HL-60/S4 (cell line): ENCODE data around the gene GABBR1.

Experiments
- in situ Hi-C: fragments of 300-500 bp; cut with MboI; formaldehyde crosslinking; loops from 2 replicates; pipeline ENCODE4 v1.14.3; 2022; ENCODE audit warnings: low sequenced_read_pairs

GABBR1 gene

GRCh38 chr6:29653452-29654038 lies 20.6 kb upstream of the GABBR1 start:
- in situ Hi-C loops: no loop called here

DNA sequence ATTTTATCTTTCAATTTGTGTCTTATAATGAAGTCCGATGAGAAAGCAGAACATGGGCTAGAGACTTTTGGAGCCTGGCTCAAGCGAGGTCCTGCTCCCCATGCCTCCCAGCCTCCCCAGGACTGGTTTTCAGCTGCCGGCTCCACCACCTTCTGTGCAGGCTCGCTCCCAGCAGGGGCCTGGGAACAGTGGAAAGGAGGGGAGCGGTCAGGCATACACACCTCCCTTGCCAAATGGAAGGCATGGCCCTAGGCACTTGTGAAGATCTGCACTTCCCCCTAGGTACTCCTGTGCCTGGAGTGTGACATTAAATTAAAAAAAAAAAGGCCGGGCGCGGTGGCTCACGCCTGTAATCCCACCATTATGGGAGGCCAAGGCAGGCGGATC lies 19.2 kb upstream of the GABBR1 start:
- in situ Hi-C loops: no loop called here

DNA sequence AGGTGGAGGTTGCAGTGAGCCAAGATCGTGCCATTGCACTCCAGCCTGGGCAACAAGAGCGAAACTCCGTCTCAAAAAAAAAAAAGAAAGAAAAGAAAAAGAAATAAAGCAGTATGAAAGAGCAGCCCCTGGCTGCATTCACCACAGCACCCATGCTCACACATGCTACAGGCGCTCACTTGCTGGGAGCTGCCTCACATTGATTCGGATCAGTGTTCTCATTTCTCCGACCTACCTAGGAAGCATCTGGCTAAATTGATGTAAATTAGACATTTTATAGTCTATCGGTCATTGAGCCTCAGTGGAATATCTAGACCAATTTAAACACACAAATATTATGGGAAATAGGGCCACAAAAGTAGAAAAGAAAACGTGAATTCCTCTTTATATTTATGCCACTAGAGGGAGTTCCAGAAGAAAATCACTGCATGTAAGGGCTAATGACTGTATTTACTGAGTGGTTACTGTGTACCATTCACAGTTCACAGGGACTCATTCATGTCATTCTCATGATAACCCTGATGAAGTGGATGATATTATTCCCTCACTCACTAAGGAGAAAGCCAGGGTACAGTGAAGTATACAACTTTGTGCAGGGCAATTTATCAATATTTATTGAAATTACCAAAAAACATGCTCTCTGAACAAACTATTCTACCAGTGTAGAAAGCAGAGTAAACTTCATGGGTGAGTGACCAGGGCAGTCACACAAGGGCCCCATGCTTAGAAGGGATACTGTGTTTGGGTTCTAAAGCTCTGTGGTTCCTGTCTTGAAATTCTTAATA lies 18.6 kb upstream of the GABBR1 start:
- in situ Hi-C loops: no loop called here

GRCh38 chr6:29649701-29650673 lies 17.0 kb upstream of the GABBR1 start:
- in situ Hi-C loops: no loop called here

GRCh38 chr6:29647927-29648642 lies 15.1 kb upstream of the GABBR1 start:
- in situ Hi-C loops: no loop called here

DNA sequence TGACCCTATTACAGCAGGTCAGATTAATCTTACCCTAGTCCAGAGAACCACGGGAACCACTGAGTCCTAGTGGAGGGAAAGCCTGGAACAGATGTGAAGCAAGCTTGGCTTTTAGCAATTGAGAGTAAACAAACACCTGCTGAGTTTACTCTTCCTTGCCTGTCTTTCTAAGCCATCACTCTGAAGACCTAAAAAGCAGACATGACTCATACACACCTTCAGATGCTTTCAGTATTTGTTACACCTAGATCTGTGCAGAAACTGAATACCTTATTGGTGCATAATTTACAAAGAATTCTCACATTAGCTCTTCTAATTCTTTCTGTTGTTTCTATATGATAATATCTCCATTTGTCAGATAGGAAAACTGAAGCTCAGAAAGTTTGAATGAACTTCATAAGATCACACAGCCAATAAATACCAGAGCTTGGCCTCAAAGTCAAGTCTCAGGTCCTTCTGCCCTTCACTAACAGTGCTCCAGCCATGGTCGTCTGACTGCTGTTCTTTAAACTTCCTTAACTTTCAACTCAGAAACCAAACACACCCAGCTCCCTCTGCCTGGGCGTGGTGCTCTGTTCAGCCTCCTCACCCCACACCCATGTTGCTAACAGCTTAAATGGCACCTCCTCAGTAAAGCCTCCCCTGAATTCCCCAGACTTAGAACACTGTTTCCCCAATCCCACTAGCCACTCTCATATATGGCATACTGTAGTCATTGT lies 8.6 kb upstream of the GABBR1 start:
- in situ Hi-C loops: no loop called here

DNA sequence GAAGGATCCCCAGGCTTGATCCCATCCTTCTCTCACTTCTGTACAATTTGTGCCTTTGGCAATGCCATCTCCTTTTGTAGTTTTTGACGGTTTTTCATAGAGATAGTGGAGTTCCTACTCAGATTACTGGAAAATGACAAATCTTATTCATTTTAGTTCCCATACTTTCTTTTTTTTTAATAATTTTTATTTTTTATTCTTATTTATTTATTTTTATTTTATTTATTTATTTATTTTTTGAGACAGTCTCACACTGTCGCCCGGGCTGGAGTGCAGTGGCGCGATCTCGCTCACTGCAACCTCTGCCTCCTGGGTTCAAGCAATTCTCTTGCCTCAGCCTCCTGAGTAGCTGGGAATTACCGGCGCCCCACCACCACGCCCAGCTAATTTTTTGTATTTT lies 4.3 kb upstream of the GABBR1 start:
- in situ Hi-C loops: no loop called here

DNA sequence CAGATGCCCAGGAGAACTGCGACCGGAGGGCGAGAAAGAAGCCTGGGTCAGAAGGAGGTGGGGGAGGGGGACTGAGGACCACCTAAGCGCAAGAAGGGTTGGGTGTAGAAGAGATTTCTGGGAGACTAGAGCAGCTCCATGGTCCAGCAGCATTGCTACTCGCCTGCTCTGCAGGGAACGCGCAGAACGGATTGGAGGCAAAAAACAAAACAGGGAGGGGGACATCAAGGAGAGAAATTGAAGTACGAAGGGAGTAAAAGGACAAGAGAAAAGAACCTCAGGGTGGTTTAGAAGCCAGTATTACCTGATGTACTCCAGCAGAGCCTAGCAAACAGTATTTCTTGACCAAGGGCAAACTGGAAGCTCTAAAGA lies 537 bp upstream of the GABBR1 start:
- in situ Hi-C loops: no loop called here

DNA sequence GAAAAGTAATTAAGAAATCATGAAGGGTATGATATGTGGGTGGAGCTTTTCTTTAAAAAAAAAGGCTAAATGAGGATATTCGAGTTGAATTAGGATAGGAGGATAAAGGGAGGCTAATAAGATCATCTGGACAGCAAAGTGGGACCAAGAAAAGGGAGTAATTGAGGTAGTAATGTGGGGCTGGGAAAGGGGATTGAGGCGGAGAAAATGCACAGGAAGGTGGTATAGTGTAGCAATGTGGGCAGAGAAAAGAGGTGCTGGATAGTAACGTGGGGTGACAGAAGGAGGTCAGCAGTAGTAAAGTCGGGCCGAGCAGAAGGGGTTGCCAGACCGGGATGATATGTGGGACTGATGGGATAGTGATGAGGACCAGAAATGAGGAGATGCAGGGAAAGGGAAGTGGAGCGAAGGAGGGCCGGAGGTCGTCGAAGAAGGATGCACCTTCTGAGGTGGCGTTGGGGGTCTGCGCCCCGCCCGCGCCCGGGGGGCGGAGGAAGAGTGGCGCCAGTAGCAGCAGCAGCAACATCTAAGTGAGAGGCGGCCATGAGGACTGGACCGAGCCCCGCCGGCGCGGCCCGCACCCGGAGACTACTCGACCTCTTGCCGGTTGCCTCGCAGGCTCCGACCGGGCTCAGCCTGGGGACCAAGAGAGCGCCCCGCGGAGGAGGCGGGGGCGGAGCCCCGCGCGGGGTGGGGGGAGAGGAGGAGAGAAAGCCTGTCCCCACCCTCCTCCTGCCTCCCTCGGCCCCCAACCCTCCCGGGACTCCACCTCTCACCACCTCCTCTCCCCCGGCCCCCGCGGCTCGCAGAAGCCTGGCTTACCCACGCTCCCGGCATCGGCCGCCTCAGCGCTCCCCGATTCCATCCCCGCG lies 887 bp downstream of the GABBR1 start:
- in situ Hi-C loops: no loop called here

- in situ Hi-C loops: no loop called here
Measured at GRCh38 chr6:29631209-29631810, 1.7 kb downstream of the GABBR1 start.

DNA sequence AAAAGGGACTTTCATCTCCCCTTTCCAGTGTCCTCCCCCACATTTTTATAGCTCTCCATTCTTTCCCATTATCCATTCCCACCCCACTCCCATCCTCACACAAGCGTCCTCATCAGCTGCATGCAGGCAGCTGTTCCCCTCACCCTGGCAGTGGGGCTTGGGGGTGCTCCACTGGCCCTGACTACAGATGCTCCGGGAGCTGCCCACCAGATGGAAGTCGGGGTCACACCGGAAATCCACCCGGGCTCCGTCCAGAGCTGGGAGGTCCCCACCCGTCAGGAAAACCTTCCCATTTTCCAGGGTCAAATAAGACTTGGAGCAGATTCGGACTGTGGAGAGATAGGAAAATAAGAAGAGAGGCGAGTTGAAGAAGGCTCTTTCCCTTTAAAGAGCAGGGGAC lies 2.7 kb downstream of the GABBR1 start:
- in situ Hi-C loops: no loop called here

DNA sequence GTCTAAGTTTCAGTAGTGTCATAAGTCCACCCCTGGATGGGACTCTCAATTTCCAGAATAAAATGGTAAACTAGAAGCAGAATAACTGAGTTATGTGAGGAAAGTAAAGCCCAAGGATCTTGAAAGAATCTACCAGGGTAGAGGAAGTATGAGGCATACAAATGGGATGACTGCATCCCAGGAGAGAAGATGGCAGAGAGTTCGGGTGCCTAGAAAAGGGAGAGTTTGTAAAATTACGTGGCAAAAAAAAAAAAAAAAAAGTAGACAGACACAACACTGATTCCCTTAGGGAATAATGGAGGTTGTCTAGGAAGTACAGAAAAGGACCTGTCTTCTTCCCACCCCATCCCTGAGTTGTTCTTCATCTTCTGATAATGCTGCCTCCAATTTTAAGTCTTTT lies 3.4 kb downstream of the GABBR1 start:
- in situ Hi-C loops: no loop called here

DNA sequence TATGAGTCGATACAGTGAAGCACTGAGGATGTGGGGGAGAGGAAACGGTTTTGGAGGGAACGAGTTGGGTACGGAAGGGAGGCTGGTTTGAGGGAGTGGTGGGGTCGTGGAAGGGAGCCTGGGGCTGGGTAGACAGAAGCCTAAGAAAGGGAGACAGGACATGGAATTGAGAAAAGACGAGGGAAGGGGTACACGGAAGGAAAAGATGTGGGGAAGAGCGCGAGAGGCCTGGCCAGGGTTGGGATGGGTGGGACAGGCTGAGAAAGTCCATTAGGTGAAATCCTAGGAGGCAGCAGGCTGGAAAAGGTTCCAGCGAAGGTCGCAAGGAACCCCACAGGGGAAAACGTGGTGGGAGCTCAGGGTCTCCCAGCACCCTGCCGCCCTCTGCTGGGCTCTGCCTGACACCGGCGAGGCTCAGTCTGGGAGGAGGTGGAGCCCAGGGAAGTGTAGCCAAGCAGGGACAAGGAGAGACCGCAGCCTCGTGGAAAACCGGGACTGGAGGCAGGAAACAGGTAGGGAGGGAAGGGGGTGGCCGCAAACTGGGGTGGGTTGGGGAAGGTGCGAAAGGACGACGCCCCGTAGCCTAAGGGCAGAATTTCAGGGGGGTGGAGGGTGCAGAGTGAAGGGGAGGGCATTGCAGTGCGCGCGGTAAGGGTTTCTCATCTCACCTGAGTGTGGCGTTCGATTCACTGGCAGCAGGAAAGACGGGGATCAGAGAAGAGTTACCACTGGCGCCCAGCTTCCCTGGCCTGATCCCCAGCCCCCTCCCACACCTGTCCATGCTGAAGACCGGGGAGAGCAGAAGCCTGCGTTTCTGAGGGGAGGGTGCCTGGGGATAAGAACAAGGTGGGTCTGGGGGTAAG lies 4.3 kb downstream of the GABBR1 start:
- in situ Hi-C loops: no loop called here

DNA sequence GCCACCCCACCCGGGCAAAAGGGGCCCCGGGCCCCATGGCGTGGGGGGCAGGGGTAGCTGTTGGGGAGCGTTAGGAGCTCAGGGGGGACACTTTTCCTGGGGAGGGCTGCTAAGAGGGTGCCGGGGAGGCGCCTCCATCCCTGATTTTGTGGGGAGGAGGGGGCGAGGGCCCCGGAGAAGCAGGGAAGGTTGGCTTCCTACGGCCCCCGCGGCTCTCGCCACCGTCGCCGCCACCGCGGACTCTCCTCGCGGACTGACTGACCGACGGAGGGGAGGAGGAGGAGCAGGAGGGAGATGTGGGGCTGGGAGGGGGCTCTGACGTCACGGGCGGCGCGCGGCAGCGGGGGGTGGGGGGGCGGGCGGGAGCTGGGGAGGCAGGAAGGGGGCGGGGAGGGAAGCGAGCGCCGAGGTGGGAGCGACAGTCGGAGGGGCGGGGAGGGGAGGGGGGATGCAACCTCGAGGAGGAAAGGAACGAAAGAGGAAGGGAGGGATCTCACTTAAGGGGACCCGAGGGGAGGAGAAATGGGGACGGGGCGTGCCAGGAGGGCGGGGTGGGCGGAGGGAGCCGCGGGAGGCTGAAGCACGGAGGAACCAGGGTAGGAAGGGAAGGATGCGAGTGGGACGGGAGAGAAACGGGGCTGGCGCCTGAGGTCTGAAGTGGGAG lies 5.1 kb downstream of the GABBR1 start:
- in situ Hi-C loops: no loop called here

GRCh38 chr6:29626948-29627754 lies 5.8 kb downstream of the GABBR1 start:
- in situ Hi-C loops: no loop called here

DNA sequence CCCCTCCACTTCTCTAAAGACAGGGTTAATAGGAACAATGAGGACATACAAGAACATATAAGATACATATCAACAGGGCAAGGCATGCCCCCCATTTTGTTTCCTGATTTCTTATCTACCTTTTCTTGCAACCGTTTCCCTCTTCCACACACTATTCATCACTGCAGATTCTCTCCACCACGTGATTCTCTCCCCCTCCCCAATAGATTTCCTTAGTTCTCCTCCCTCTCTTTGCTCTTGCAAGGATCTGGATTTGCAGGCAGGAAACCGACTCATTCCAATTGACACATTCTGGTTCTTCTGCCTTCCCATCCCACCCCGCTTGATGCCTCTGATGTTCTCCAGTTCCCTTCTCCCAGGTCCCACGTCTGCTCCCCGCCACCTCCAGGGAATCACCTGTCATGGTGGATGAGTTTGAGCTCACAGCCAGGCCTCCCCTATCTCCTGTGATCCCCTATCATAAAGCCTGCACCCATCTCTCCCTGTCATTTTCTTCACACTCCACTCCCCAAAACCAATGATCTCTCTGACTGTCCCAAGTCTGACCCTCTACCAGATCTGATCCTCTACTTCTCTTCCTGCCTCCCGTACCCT lies 7.5 kb downstream of the GABBR1 start:
- in situ Hi-C loops: no loop called here
